ENCODE results near the gene ABRAXAS1. TPM values are rescaled to one million over a fixed set of nuclear protein-coding genes. Genes with fewer than 3 reads are reported as not detected.
A peak's percentile ranks its signal among the peaks of the same experiment; 100 is the strongest.
"Not testable (repeated sequence)": the region's sequence is repeated elsewhere in the genome, so short reads cannot be mapped to it uniquely, and the experiment has no call there.

Gene ABRAXAS1
- total and polyA plus RNA-seq, 9 donors = 24.1 to 48.5 (median 35.0) TPM

DNA sequence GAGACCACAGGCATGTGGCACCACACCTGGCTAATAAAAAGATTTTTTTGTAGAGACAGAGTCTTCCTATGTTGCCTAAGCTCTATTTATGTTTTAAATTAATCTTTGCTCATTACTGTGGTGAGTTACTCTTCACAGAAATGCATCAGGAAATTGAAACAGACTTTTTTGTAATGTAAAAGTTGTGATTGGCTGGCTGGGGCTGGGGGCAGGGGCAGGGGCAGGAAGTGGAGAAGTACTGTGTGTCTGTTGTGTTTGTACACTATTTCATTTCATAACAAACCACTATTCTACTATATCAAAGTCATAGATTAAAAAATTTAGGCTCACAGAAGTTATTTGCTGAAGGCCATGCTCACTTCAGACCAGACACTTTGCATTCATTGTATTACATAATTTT lies 19.1 kb upstream of the ABRAXAS1 start:
- Histone ChIP-seq H3K27me3 (ENCODE audit: control insufficient read depth, insufficient read depth, low read length) (no peaks in the 10 kb centered on the region), H3K4me1 (ENCODE audit: control insufficient read depth, insufficient read depth, low read length) (no peaks in the 10 kb centered on the region), H3K9me3 (replicated peaks; ENCODE audit: control insufficient read depth, low read depth, low read length) (no peaks in the 10 kb centered on the region), H3K27ac (ENCODE audit: low read length) (no peak overlapping the region), H3K36me3 (ENCODE audit: control insufficient read depth, insufficient read depth, low read length) (no peaks in the 10 kb centered on the region), H3K4me3 (ENCODE audit: low read length) (no peak overlapping the region)
- no peak for DNase-seq

DNA sequence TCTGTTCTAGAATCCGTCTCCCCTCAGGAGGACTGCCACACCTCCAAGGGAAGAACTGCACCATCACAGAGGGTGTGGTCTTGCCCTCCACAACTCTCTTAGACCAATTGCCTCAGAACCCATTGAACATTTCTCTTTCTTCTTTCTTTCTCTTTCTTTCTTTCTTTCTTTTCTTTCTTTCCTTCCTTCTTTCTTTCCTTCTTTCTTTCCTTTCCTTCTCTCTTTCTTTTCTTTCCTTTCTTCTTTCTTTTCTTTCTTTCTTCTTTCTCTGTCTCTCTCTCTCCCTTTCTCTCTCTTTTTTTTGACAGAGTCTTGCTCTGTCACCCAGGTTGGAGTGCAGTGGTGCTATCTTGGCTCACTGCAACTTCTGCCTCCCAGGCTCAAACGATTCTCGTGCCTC lies 16.8 kb upstream of the ABRAXAS1 start:
- not testable (repeated sequence) for H3K4me1 ChIP-seq (ENCODE audit: control insufficient read depth, insufficient read depth, low read length); DNase-seq; H3K27me3 ChIP-seq (ENCODE audit: control insufficient read depth, insufficient read depth, low read length); H3K4me3 ChIP-seq (ENCODE audit: low read length); H3K27ac ChIP-seq (ENCODE audit: low read length); H3K36me3 ChIP-seq (ENCODE audit: control insufficient read depth, insufficient read depth, low read length); H3K9me3 ChIP-seq (replicated peaks; ENCODE audit: control insufficient read depth, low read depth, low read length)
- 67% methylated on average over 1 of the region's 3 CpGs for WGBS (ENCODE audit: insufficient coverage)

DNA sequence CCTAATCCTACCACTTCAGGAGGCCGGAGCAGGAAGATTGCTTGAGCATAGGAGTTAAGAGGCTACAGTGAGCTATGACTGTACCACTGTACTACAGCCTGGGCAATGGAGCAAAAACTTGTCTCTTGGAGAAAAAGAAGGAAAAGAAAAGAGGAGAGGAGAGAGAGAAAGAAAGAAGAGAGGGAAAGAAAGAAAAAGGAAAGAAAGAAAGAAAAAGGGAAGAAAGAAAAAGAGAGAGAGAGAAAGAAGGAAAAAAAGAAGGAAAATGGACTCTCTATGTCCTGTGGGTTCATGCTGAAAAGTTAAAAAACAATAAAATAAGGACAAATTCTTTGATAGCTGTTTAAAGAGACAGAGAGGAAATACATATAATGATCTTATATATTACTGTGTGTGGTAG lies 13.3 kb upstream of the ABRAXAS1 start:
- no CpG with 5 or more reads among the region's 1 CpG for WGBS (ENCODE audit: insufficient coverage)
- H3K36me3 ChIP-seq (ENCODE audit: control insufficient read depth, insufficient read depth, low read length) = no peaks in the 10 kb centered on the region
- H3K9me3 ChIP-seq (replicated peaks; ENCODE audit: control insufficient read depth, low read depth, low read length) = no peaks in the 10 kb centered on the region
- H3K27ac ChIP-seq (ENCODE audit: low read length) = no peak overlapping the region
- H3K27me3 ChIP-seq (ENCODE audit: control insufficient read depth, insufficient read depth, low read length) = no peaks in the 10 kb centered on the region
- no peak overlapping the region for H3K4me3 ChIP-seq (ENCODE audit: low read length)
- no peak for DNase-seq
- H3K4me1 ChIP-seq (ENCODE audit: control insufficient read depth, insufficient read depth, low read length) = no peaks in the 10 kb centered on the region

DNA sequence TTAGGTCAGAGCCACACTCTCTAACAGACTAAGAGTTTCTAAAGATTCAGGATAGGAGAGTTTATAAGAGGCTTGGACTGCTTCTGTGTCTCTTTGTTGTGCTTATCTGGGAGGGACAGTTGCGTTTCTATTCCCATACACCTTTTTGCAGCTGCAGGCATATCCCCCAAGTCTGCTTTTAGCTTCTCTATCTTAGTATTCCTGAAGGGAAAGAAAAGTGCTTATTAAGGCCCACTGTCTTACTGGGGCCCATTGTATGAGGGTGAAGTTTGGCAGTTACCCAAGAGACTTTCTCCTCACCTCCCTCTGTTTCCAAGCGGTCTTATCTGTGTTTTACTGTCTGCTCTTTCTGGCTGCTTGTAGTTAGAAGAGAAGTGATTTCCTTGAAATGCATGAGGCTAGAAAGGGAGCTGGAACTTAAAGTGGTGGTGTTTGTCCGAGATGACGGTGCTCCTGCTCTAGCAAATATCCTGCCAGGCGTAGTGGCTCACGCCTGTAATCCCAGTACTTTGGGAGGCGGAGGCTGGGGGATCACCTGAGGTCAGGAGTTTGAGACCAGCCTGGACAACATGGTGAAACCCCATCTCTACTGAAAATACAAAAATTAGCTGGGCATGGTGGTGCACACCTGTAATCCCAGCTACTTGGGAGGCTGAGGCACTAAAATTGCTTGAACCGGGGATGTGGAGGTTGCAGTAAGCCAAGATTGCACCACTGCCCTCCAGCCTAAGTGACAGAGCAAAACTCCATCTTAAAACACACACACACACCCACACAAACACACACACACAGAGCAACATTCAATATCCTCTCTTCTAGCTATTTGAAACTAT lies 11.4 kb upstream of the ABRAXAS1 start:
- H3K9me3 ChIP-seq (replicated peaks; ENCODE audit: control insufficient read depth, low read depth, low read length); H3K27ac ChIP-seq (ENCODE audit: low read length); H3K36me3 ChIP-seq (ENCODE audit: control insufficient read depth, insufficient read depth, low read length); H3K4me3 ChIP-seq (ENCODE audit: low read length); H3K4me1 ChIP-seq (ENCODE audit: control insufficient read depth, insufficient read depth, low read length); DNase-seq; H3K27me3 ChIP-seq (ENCODE audit: control insufficient read depth, insufficient read depth, low read length): not testable (repeated sequence)
- 85% methylated on average over 5 of the region's 8 CpGs for WGBS (ENCODE audit: insufficient coverage)

DNA sequence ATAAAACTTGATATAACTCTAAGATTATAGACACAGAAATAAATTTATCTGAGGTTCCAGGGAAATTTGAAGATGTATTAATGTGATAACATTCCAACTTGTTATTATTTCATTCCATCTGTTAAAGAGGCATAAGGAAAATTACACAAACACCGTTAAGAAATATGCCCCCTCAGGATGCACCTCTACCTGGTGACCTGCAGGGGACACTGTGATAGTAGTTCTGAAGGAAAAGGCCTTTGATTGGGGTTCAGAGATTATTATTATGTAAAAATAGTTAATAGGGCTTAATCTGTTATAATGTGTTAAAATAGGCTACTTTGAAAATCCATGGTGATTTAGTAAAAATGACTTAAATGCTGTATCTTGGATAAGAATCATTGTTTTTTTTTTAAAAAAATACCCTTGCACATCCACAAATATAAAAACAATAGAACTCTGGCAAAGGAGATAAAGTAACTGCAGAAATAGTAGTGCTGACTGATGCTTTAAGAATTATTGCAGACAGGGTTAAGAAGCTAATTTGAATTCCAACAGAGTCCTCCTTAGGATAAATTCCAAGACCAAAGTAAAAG lies 6.1 kb upstream of the ABRAXAS1 start:
- Histone ChIP-seq H3K9me3 (replicated peaks; ENCODE audit: control insufficient read depth, low read depth, low read length) (no peaks in the 10 kb centered on the region), H3K4me3 (ENCODE audit: low read length) (no peak overlapping the region), H3K27me3 (ENCODE audit: control insufficient read depth, insufficient read depth, low read length) (no peaks in the 10 kb centered on the region), H3K4me1 (ENCODE audit: control insufficient read depth, insufficient read depth, low read length) (no peaks in the 10 kb centered on the region), H3K36me3 (ENCODE audit: control insufficient read depth, insufficient read depth, low read length) (no peaks in the 10 kb centered on the region), H3K27ac (ENCODE audit: low read length) (no peak overlapping the region)
- WGBS (ENCODE audit: insufficient coverage) = no CpG with 5 or more reads among the region's 1 CpG
- no peak for DNase-seq

DNA sequence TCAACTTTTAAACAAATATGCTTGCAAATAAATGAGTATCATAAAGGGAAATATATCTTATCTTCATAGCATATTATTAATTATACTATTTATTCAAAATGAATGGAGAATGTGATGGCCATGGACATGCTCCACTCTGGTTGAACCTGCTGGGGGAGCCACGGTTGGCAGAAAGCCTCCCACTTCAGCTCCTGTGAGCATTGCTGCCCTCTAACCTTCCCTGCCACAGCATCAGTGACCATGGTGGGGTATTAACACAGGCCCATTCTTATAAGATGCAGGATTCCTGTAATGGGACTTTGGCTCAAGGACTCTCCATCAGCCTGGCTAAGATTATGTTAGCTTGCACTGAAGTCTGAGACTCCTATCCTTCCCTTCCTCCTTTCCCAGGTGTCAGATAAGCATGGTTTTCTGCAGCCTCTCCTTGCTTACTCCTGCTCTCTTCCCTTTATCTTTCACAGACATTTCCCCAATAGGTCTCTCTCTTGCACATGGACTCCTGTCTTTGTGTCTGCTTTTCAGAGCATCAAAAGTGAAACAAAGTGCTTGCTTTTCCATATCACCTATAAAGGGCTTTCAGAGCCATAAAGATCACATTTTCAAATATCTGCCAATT lies 4.9 kb upstream of the ABRAXAS1 start:
- no CpG with 5 or more reads among the region's 1 CpG for WGBS (ENCODE audit: insufficient coverage)
- DNase-seq = no peak
- no peak overlapping the region for H3K4me3 ChIP-seq (ENCODE audit: low read length)

DNA sequence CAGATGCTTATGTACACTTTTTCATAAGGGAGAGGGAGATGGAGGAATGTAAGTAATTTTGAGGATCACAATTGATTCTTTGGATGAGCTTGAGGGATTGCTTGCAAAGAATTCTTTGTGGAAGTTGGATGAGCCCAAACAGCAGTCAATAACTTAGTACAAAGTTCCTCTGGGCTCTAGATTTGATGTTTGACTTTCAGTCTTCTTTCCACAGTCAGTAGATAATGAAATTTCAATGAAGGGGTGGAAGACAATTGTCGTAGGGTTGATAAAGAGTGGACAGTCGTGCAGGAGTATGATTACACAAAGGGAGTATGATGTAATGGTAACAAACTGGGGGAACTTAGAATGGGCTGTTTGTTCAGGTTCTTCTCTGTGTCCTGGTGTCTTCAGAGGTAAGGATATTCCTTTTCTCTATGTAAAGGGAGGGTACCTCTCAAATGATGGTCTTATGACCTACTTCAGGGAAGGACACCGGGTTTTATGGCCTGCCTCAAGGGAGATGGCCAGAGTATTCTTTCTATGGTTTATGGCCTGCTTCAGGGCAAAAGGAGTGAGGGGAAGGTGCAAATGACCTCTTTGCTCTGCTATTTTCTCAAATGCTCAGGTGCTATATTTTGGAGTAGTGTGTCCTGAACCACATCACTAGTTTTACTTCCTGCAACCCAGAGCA lies 1.7 kb upstream of the ABRAXAS1 start:
- peaks cover 8% of the 10 kb centered on the region for H3K36me3 ChIP-seq (ENCODE audit: control insufficient read depth, insufficient read depth, low read length)
- WGBS (ENCODE audit: insufficient coverage) = no CpG with 5 or more reads among the region's 3 CpGs
- no peaks in the 10 kb centered on the region for H3K9me3 ChIP-seq (replicated peaks; ENCODE audit: control insufficient read depth, low read depth, low read length)
- H3K4me3 ChIP-seq (ENCODE audit: low read length) = no peak overlapping the region
- no peak for DNase-seq
- H3K27me3 ChIP-seq (ENCODE audit: control insufficient read depth, insufficient read depth, low read length) = no peaks in the 10 kb centered on the region
- H3K4me1 ChIP-seq (ENCODE audit: control insufficient read depth, insufficient read depth, low read length) = peaks cover 6% of the 10 kb centered on the region
- H3K27ac ChIP-seq (ENCODE audit: low read length) = no peak overlapping the region

More for the DNA sequence above, 4.9 kb upstream of the ABRAXAS1 start:
- no peaks in the 10 kb centered on the region for H3K9me3 ChIP-seq (replicated peaks; ENCODE audit: control insufficient read depth, low read depth, low read length)
- peaks cover 3% of the 10 kb centered on the region for H3K4me1 ChIP-seq (ENCODE audit: control insufficient read depth, insufficient read depth, low read length)
- no peaks in the 10 kb centered on the region for H3K36me3 ChIP-seq (ENCODE audit: control insufficient read depth, insufficient read depth, low read length)
- H3K27ac ChIP-seq (ENCODE audit: low read length) = no peak overlapping the region
- H3K27me3 ChIP-seq (ENCODE audit: control insufficient read depth, insufficient read depth, low read length) = no peaks in the 10 kb centered on the region

DNA sequence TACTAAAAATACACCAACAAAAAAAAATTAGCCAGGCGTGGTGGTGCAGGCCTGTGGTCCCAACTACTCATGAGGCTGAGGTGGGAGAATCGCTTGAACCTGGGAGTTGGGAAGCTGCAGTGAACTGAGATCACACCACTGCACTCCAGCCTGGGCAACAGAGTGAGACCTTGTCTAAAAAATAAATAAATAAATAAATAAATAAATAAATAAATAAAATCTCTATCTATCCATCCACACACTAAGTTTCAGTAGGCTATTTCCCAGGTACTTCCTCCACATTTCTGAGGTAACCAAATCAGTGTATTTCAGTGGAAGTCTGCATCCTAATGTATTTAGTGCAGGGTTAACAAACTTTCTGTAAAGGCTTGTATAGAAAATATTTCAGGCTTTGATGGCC lies 10.9 kb downstream of the ABRAXAS1 start:
- H3K9me3 ChIP-seq (replicated peaks; ENCODE audit: control insufficient read depth, low read depth, low read length) = no peaks in the 10 kb centered on the region

DNA sequence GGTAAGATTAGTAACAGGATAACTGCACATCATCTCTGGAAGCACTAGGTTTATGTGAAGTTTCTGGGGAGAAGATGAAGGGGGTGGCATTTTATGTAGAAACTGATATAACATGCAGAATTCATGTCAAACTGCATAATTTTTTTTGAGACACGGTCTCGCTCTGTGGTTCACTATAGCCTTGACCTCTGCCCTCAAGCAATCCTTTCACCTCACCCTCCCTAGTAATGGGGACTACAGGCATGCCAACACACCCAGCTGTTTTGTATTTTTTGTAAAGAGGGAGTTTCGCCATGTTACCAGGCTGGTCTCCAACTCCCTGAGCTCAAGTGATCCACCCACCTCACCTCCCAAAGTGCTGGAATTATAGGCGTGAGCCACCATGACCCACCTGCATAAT lies 11.5 kb downstream of the ABRAXAS1 start:
- H3K27ac ChIP-seq (ENCODE audit: low read length) = no peak overlapping the region
- WGBS (ENCODE audit: insufficient coverage) = no CpG with 5 or more reads among the region's 4 CpGs

More for the DNA sequence above, 10.9 kb downstream of the ABRAXAS1 start:
- H3K4me1 ChIP-seq (ENCODE audit: control insufficient read depth, insufficient read depth, low read length) = no peaks in the 10 kb centered on the region
- H3K4me3 ChIP-seq (ENCODE audit: low read length) = no peak overlapping the region
- no peak overlapping the region for H3K27ac ChIP-seq (ENCODE audit: low read length)
- DNase-seq = no peak
- no CpG with 5 or more reads among the region's 2 CpGs for WGBS (ENCODE audit: insufficient coverage)
- H3K36me3 ChIP-seq (ENCODE audit: control insufficient read depth, insufficient read depth, low read length) = peaks cover 24% of the 10 kb centered on the region
- no peaks in the 10 kb centered on the region for H3K27me3 ChIP-seq (ENCODE audit: control insufficient read depth, insufficient read depth, low read length)

DNA sequence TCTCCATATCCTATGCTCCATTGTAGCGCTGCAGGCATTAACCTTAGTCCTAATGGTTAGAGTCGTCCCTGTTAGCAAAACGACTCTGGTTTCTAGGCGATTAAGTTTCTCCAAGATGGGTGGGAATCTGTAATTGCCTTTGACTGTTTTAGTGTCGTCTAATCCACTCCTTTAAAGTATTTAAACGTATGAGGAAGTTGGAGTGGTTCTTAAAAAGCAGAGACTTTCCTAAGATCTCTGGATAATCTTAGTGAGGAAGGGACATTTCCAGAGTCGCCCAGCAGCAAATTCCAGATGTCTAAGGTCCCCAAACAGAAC lies 28.8 kb downstream of the ABRAXAS1 start:
- H3K4me3 ChIP-seq (ENCODE audit: low read length) = peak overlapping the region; percentile 73
- H3K4me1 ChIP-seq (ENCODE audit: control insufficient read depth, insufficient read depth, low read length) = no peaks in the 10 kb centered on the region
- H3K36me3 ChIP-seq (ENCODE audit: control insufficient read depth, insufficient read depth, low read length) = peaks cover 20% of the 10 kb centered on the region
- peak overlapping the region; percentile 99 for H3K27ac ChIP-seq (ENCODE audit: low read length)
- WGBS (ENCODE audit: insufficient coverage) = no CpG with 5 or more reads among the region's 7 CpGs
- no peak for DNase-seq
- no peaks in the 10 kb centered on the region for H3K9me3 ChIP-seq (replicated peaks; ENCODE audit: control insufficient read depth, low read depth, low read length)
- no peaks in the 10 kb centered on the region for H3K27me3 ChIP-seq (ENCODE audit: control insufficient read depth, insufficient read depth, low read length)

More for the DNA sequence above, 11.5 kb downstream of the ABRAXAS1 start:
- Histone ChIP-seq H3K9me3 (replicated peaks; ENCODE audit: control insufficient read depth, low read depth, low read length) (no peaks in the 10 kb centered on the region), H3K27me3 (ENCODE audit: control insufficient read depth, insufficient read depth, low read length) (no peaks in the 10 kb centered on the region), H3K4me3 (ENCODE audit: low read length) (no peak overlapping the region), H3K4me1 (ENCODE audit: control insufficient read depth, insufficient read depth, low read length) (no peaks in the 10 kb centered on the region), H3K36me3 (ENCODE audit: control insufficient read depth, insufficient read depth, low read length) (peaks cover 29% of the 10 kb centered on the region)
- no peak for DNase-seq
